ENCODE data around the gene SSBP4. TPM values are rescaled to one million over a fixed set of nuclear protein-coding genes. Genes with fewer than 3 reads are reported as not detected.

The SSBP4 gene
- polyA plus RNA-seq, 1 of the 3 experiments (the other 2 are of a cell fraction) = 24.9 TPM

DNA sequence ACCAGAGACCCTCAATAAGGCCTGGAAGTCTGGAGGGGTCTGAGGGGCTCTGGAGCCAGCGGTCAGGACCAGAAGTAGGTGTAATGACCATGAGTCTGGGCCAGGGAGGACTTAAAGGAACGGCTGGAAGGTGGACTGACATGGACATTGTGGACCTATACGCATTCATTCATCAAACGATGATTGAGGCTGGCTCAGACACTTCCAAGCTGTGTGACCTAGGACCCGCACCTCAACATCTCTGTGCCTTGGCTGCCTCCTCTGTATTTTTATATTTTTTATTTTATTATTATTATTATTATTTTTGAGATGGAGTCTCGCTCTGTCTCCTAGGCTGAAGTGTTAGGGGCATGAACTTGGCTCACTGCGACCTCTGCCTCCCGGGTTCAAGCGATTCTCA lies 12.4 kb upstream of the SSBP4 start:
- H3K9ac ChIP-seq = no peak overlapping the region
- H3K4me3 ChIP-seq (ENCODE audit: low read depth in 2 of 2, low read length in 1 of 2) = no peak overlapping the region
- no peaks in the 10 kb centered on the region for H3K9me3 ChIP-seq
- no peaks in the 10 kb centered on the region for H3F3A ChIP-seq (replicated peaks; ENCODE audit: insufficient read depth)
- CTCF ChIA-PET = interaction anchor here (1.3 to 2.8 kb wide), 3 partner anchors 18 to 66 kb away, joined by 3 to 15 read pairs (median 12); partner anchors contain the start of gene PGPEP1
- H3K4me1 ChIP-seq (ENCODE audit: control insufficient read depth in 1 of 2, insufficient read depth in 2 of 2, low read depth in 1 of 2, low read length in 1 of 2) = no peaks in the 10 kb centered on the region
- H3K4me2 ChIP-seq = no peak overlapping the region
- no peaks in the 10 kb centered on the region for H3K27me3 ChIP-seq (ENCODE audit: insufficient read depth)
- no peak overlapping the region for H3K27ac ChIP-seq (ENCODE audit: low read depth in 2 of 2, low read length in 1 of 2)
- H3K79me2 ChIP-seq (ENCODE audit: insufficient read depth) = no peaks in the 10 kb centered on the region
- no peaks in the 10 kb centered on the region for H3K36me3 ChIP-seq (replicated peaks in 1 of 2; ENCODE audit: control insufficient read depth in 1 of 2, insufficient read depth in 2 of 2, low read length in 1 of 2)
- DNase-seq = no peak
- no peaks in the 10 kb centered on the region for H4K20me1 ChIP-seq (ENCODE audit: insufficient read depth)
- WGBS (ENCODE audit: low lambda C conversion rate) = 91% methylated on average over 9 of the region's 9 CpGs
- no peaks in the 10 kb centered on the region for H3K9me2 ChIP-seq
- POLR2A ChIA-PET = no interaction called here
- TF ChIP-seq GABPA (IDR thresholded peaks at IDR 0.05; ENCODE audit: low read depth) (no peak), FOSL2 (IDR thresholded peaks at IDR 0.05; ENCODE audit: borderline replicate concordance, low read depth) (no peak), POLR2AphosphoS5 (IDR thresholded peaks at IDR 0.05; ENCODE audit: low read depth, low read length) (no peak), MEF2A (IDR thresholded peaks at IDR 0.05; ENCODE audit: borderline replicate concordance, low read depth) (no peak), TCF12 (IDR thresholded peaks at IDR 0.05) (no peak), ELF1 (IDR thresholded peaks at IDR 0.05) (no peak)
- H2AFZ ChIP-seq (ENCODE audit: low read depth) = no peak overlapping the region

DNA sequence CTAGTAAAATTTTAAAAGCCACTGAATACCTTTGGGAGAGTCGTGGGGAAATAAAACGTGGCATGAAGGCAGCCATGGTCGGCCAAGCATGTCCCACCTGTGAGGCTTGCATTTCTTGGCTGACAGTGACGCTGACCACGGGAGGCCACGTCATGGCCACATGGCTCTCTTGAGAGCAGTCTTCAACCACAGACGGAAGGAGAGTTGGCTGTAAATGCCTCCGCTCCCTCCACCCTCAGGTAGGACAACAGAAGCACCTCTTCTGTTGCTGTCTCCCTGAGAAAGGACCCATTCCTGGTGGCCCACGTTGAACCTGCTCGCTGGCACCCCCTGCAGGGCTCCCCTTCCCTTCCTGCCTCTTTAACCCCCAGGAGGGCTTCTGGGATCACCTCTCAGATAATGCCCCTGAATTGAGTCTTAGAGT lies 11.1 kb upstream of the SSBP4 start:
- Histone ChIP-seq H3K36me3 (replicated peaks in 1 of 2; ENCODE audit: control insufficient read depth in 1 of 2, insufficient read depth in 2 of 2, low read length in 1 of 2) (no peaks in the 10 kb centered on the region), H3K9ac (no peak overlapping the region), H3K4me2 (no peak overlapping the region), H2AFZ (ENCODE audit: low read depth) (no peak overlapping the region), H3K27ac (ENCODE audit: low read depth in 2 of 2, low read length in 1 of 2) (no peak overlapping the region), H3K9me3 (no peaks in the 10 kb centered on the region), H3K9me2 (no peaks in the 10 kb centered on the region), H3F3A (replicated peaks; ENCODE audit: insufficient read depth) (no peaks in the 10 kb centered on the region), H3K4me1 (ENCODE audit: control insufficient read depth in 1 of 2, insufficient read depth in 2 of 2, low read depth in 1 of 2, low read length in 1 of 2) (no peaks in the 10 kb centered on the region), H3K79me2 (ENCODE audit: insufficient read depth) (no peaks in the 10 kb centered on the region), H3K27me3 (ENCODE audit: insufficient read depth) (no peaks in the 10 kb centered on the region), H4K20me1 (ENCODE audit: insufficient read depth) (no peaks in the 10 kb centered on the region), H3K4me3 (ENCODE audit: low read depth in 2 of 2, low read length in 1 of 2) (no peak overlapping the region)
- 73% methylated on average over 7 of the region's 10 CpGs for WGBS (ENCODE audit: low lambda C conversion rate)
- no peak for TF ChIP-seq USF1 (IDR thresholded peaks at IDR 0.05; ENCODE audit: borderline replicate concordance, low read depth)
- peak; percentile 48 for TF ChIP-seq RAD21 (IDR thresholded peaks at IDR 0.05; ENCODE audit: low read length)
- no peak for TF ChIP-seq GABPA (IDR thresholded peaks at IDR 0.05; ENCODE audit: low read depth)
- TF ChIP-seq CTCF (IDR thresholded peaks at IDR 0.05) = peak; percentile 55
- TF ChIP-seq SMC3 (IDR thresholded peaks at IDR 0.05; ENCODE audit: low read depth, low read length) = peak; percentile 40
- CTCF ChIA-PET = interaction anchor here (2.7 to 2.8 kb wide), 2 partner anchors 19 to 59 kb away, joined by 12 to 15 read pairs; no protein-coding TSS in a partner anchor
- DNase-seq = peak; percentile 62
- POLR2A ChIA-PET = no interaction called here
